GM12878 (cell line): ENCODE measurements around the gene N4BP2. TPM values are rescaled to one million over a fixed set of nuclear protein-coding genes. Genes with fewer than 3 reads are reported as not detected.

Experiments used
- ATAC-seq: fragments of 200-7000 bp; cut with Tn5 transposase; 3 replicates; pipeline ENCODE4 v1.9.1; 2020; ENCODE audit warnings: mild to moderate bottlenecking, moderate library complexity
- BruUV-seq: library from RNA; stranded (reverse); fragments of 400-500 nt; replicated peaks from 2 replicates; lab custom pipeline; 2021; lab: Mats Ljungman, UMichigan
- CTCF ChIA-PET: fragments of 300-600 bp; sonication (Branson Sonifier 250); formaldehyde crosslinking; extraction: SDS; loops from one replicate; lab custom pipeline; 2021; ENCODE audit warnings: inconsistent platforms; lab: Yijun Ruan, JAX
- POLR2A ChIA-PET: fragments of 350-600 bp; formaldehyde crosslinking; extraction: SDS; loops from one replicate; lab custom pipeline; 2021; ENCODE audit warnings: inconsistent platforms; lab: Charles Lee
- RAD21 ChIA-PET: fragments of 300-600 bp; sonication (Branson Sonifier 250); formaldehyde crosslinking; loops from one replicate; lab custom pipeline; 2023; ENCODE audit warnings: antibody characterized with exemption; ENCODE audit not compliant: unreplicated experiment; lab: Charles Lee
- SMC1A ChIA-PET: fragments of 300-600 bp; sonication (Branson Sonifier 250); formaldehyde crosslinking; loops from one replicate; lab custom pipeline; 2023; ENCODE audit not compliant: unreplicated experiment, uncharacterized antibody; lab: Charles Lee
- DNase-seq: peaks from one replicate; pipeline ENCODE4 v3.0.0-alpha.2; 2011; ENCODE audit warnings: low read depth, low spot score
- FAIRE-seq: peaks from 3 replicates; lab custom pipeline; 2011; peaks lifted over from hg19 to GRCh38; lab: Jason Lieb, UNC
- H2AFZ ChIP-seq: 2 replicates; pipeline ENCODE4 v1.6.0; 2011; ENCODE audit warnings: low read depth, low read length, control low read depth; ENCODE audit not compliant: control insufficient read depth
- H3K27ac ChIP-seq: 2 replicates; pipeline ENCODE4 v1.5.1; 2011; ENCODE audit warnings: control low read depth; ENCODE audit not compliant: control insufficient read depth, insufficient read depth
- H3K27me3 ChIP-seq, 2 experiments: replicated peaks in 1 of 2; 2 replicates each; pipeline versions ENCODE4 v1.6.0 to v1.6.1; 2011; ENCODE audit warnings: low read length in 1 of 2; ENCODE audit not compliant: control insufficient read depth in 2 of 2, insufficient read depth in 2 of 2
- H3K36me3 ChIP-seq, 2 experiments: 2 replicates each; pipeline ENCODE4 v1.5.1; 2011; ENCODE audit warnings: low read length in 1 of 2; ENCODE audit not compliant: control insufficient read depth in 2 of 2, insufficient read depth in 2 of 2
- H3K4me1 ChIP-seq: 2 replicates; pipeline ENCODE4 v1.6.1; 2011; ENCODE audit warnings: mild to moderate bottlenecking, low read length, moderate library complexity, mixed read lengths; ENCODE audit not compliant: control insufficient read depth, insufficient read depth
- H3K4me2 ChIP-seq: 2 replicates; pipeline ENCODE4 v1.6.0; 2011; ENCODE audit warnings: control low read depth; ENCODE audit not compliant: control insufficient read depth, insufficient read depth
- H3K4me3 ChIP-seq: fragments of 200-600 bp; sonication (generic); 2 replicates; pipeline ENCODE4 v1.5.1; 2016
- H3K79me2 ChIP-seq: 2 replicates; pipeline ENCODE4 v1.6.0; 2011; ENCODE audit warnings: low read length; ENCODE audit not compliant: control insufficient read depth, insufficient read depth
- H3K9ac ChIP-seq: 2 replicates; pipeline ENCODE4 v1.8.0; 2011; ENCODE audit warnings: low read length, control low read depth, mixed read lengths; ENCODE audit not compliant: control insufficient read depth, insufficient read depth
- H3K9me3 ChIP-seq: replicated peaks from 3 replicates; pipeline ENCODE4 v1.5.1; 2011; ENCODE audit warnings: mild to moderate bottlenecking, low read length; ENCODE audit not compliant: control insufficient read depth, insufficient read depth
- H4K20me1 ChIP-seq: 2 replicates; pipeline ENCODE4 v1.6.0; 2011; ENCODE audit not compliant: control insufficient read depth, insufficient read depth
- ATF7 ChIP-seq: fragments of 450-650 bp; IDR thresholded peaks from 2 replicates; pipeline ENCODE4 v1.6.1; 2016; ENCODE audit warnings: low read depth, mild to moderate bottlenecking
- BACH1 ChIP-seq: fragments of 450-650 bp; IDR thresholded peaks from 2 replicates; pipeline ENCODE4 v1.6.1; 2017; ENCODE audit warnings: mild to moderate bottlenecking, borderline replicate concordance
- BMI1 ChIP-seq: fragments of 450-650 bp; IDR thresholded peaks from 2 replicates; pipeline ENCODE4 v1.6.1; 2016; ENCODE audit warnings: mild to moderate bottlenecking, moderate library complexity, borderline replicate concordance
- CUX1 ChIP-seq: IDR thresholded peaks from 2 replicates; pipeline ENCODE4 v1.6.1; 2012; ENCODE audit warnings: improper control_type of control experiment, low read depth, low read length; ENCODE audit not compliant: insufficient replicate concordance
- DPF2 ChIP-seq: fragments of 450-650 bp; IDR thresholded peaks from 2 replicates; pipeline ENCODE4 v1.6.1; 2017; ENCODE audit warnings: mild to moderate bottlenecking
- GATAD2B ChIP-seq: fragments of 450-650 bp; conservative IDR thresholded peaks from 2 replicates; pipeline ENCODE4 v1.6.1; 2017; ENCODE audit warnings: low read depth, mild to moderate bottlenecking, moderate library complexity
- IKZF1 ChIP-seq: fragments of 450-650 bp; conservative IDR thresholded peaks from 2 replicates; pipeline ENCODE4 v1.6.1; 2017; ENCODE audit warnings: antibody characterized with exemption, mild to moderate bottlenecking
- MEF2B ChIP-seq: fragments of 450-650 bp; IDR thresholded peaks from 2 replicates; pipeline ENCODE4 v1.6.1; 2018; ENCODE audit warnings: mild to moderate bottlenecking, moderate library complexity; ENCODE audit not compliant: partially characterized antibody, poor library complexity, severe bottlenecking
- MTA2 ChIP-seq: fragments of 450-650 bp; IDR thresholded peaks from 2 replicates; pipeline ENCODE4 v1.6.1; 2016; ENCODE audit warnings: low read depth, mild to moderate bottlenecking, moderate library complexity
- NBN ChIP-seq: fragments of 450-650 bp; IDR thresholded peaks from 2 replicates; pipeline ENCODE4 v1.6.1; 2016
- NFIC ChIP-seq: IDR thresholded peaks from 2 replicates; pipeline ENCODE4 v1.6.1; 2012; ENCODE audit warnings: low read depth, mild to moderate bottlenecking, inconsistent platforms, low read length, moderate library complexity
- SPI1 ChIP-seq: IDR thresholded peaks from 2 replicates; pipeline ENCODE4 v1.6.1; 2011; ENCODE audit warnings: low read depth, mild to moderate bottlenecking, low read length, moderate library complexity, borderline replicate concordance; ENCODE audit not compliant: insufficient read depth
- TAF1 ChIP-seq: IDR thresholded peaks from 2 replicates; pipeline ENCODE4 v1.6.1; 2011; ENCODE audit warnings: mild to moderate bottlenecking, low read depth, low read length, borderline replicate concordance
- in situ Hi-C: fragments of 300-500 bp; cut with MboI; formaldehyde crosslinking; loops from 9 replicates; pipeline ENCODE4 v1.14.3; 2018; ENCODE audit warnings: mixed read lengths
- intact Hi-C: fragments of 100-400 bp; cut with micrococcal nuclease; formaldehyde crosslinking; loops from one replicate; pipeline ENCODE4 v1.14.2; 2022; ENCODE audit not compliant: unreplicated experiment
- polyA plus RNA-seq, 11 experiments: library from polyadenylated mRNA; depleted of rRNA in 4 of 11; unstranded in 6 of 11; stranded (reverse) in 5 of 11; fragments of >200 nt; fragmentation: Nextera tagmentation in 4 of 11; fragmentation: Illumina TruSeq in 1 of 11; extraction: Ambion mirVana in 4 of 11; extraction: Trizol in 1 of 11; gene quantifications; 1 replicate in 1 of 11; 2 replicates in 10 of 11; pipeline versions ENCODE4 v1.2.1 to v1.2.3, GENCODE V29; 2011 to 2016; ENCODE audit warnings: inconsistent platforms in 2 of 11, missing spikeins in 2 of 11, low read depth in 1 of 11
- total RNA-seq, 4 experiments: library from RNA; depleted of rRNA in 3 of 4; stranded (reverse); fragments of >200 nt in 3 of 4; fragmentation: Illumina TruSeq in 1 of 4; extraction: Trizol in 1 of 4; gene quantifications; 2 replicates each; pipeline versions ENCODE4 v1.2.1 to v1.2.3, GENCODE V29; 2013 to 2021
- TF ChIP-seq, protein P1 (sequence below): fragments of 450-650 bp; IDR thresholded peaks from 2 replicates; pipeline ENCODE4 v1.6.1; 2016; ENCODE audit warnings: mild to moderate bottlenecking

Gene N4BP2
- total and polyA plus RNA-seq, 10 of the 15 experiments (the other 5 are each of a cell fraction or from before 2014, with no cell fraction given): 2.3 to 18.7 (median 10.0) TPM

GRCh38 chr4:40170588-40170987 lies 113.9 kb downstream of the N4BP2 start:
- H2AFZ ChIP-seq: no peak overlapping the region
- H3K4me1 ChIP-seq: peaks cover 21% of the 10 kb centered on the region
- CTCF ChIA-PET: interaction anchor here (0.8 to 3.5 kb wide), 6 partner anchors 11 to 155 kb away, joined by 3 to 17 read pairs (median 4); no protein-coding TSS in a partner anchor
- in situ Hi-C loops (no loop called here), intact Hi-C loops (loop anchor here (2.0 kb wide), 1 partner anchor 14 kb away; no protein-coding TSS in a partner anchor)
- no peak overlapping the region for H3K27ac ChIP-seq
- no peak overlapping the region for H3K4me3 ChIP-seq
- peak; percentile 82 for ATAC-seq
- H3K79me2 ChIP-seq: no peaks in the 10 kb centered on the region
- BruUV-seq: no TSS peak
- no peak overlapping the region for H3K9ac ChIP-seq
- RAD21 ChIA-PET: interaction anchor here (0.5 to 3.3 kb wide), 14 partner anchors 8 to 403 kb away, joined by 3 to 42 read pairs (median 6); partner anchors contain the start of gene RHOH
- H4K20me1 ChIP-seq: no peaks in the 10 kb centered on the region
- H3K36me3 ChIP-seq: no peaks in the 10 kb centered on the region
- no peaks in the 10 kb centered on the region for H3K27me3 ChIP-seq
- DNase-seq: no peak
- no peak overlapping the region for H3K4me2 ChIP-seq
- SMC1A ChIA-PET: interaction anchor here (0.7 to 4.1 kb wide), 17 partner anchors 8 to 547 kb away, joined by 3 to 57 read pairs (median 5); no protein-coding TSS in a partner anchor
- POLR2A ChIA-PET: interaction anchor here (0.6 to 1.7 kb wide), 12 partner anchors 8 to 282 kb away, joined by 3 to 6 read pairs (median 4); no protein-coding TSS in a partner anchor
- no peaks in the 10 kb centered on the region for H3K9me3 ChIP-seq
- FAIRE-seq: no peak
- TF ChIP-seq BACH1: 0 out of 2 replicates have a peak, but pooled peaks have one; percentile 16
- 0 out of 2 replicates have a peak, but pooled peaks have one; percentile 33 for TF ChIP-seq NFIC
- TF ChIP-seq, protein P1, sequence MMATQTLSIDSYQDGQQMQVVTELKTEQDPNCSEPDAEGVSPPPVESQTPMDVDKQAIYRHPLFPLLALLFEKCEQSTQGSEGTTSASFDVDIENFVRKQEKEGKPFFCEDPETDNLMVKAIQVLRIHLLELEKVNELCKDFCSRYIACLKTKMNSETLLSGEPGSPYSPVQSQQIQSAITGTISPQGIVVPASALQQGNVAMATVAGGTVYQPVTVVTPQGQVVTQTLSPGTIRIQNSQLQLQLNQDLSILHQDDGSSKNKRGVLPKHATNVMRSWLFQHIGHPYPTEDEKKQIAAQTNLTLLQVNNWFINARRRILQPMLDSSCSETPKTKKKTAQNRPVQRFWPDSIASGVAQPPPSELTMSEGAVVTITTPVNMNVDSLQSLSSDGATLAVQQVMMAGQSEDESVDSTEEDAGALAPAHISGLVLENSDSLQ: peak; percentile 37; the same call in 1 of the 2 replicates
- peak; percentile 66 for TF ChIP-seq IKZF1
- TF ChIP-seq CUX1: peak; percentile 90
- peak; percentile 96 for TF ChIP-seq MTA2
- 0 out of 2 replicates have a peak, but pooled peaks have one; percentile 34 for TF ChIP-seq BMI1
- peak; percentile 38 for TF ChIP-seq MEF2B
- TF ChIP-seq TAF1: no peak
- TF ChIP-seq ATF7: peak; percentile 97
- no peak for TF ChIP-seq NBN
- peak; percentile 90 for TF ChIP-seq DPF2
- 0 out of 2 replicates have a peak, but pooled peaks have one; percentile 30 for TF ChIP-seq GATAD2B
- TF ChIP-seq SPI1: 0 out of 2 replicates have a peak, but pooled peaks have one; percentile 24
